ENCODE measurements around the gene TMEM53. TPM values are rescaled to one million over a fixed set of nuclear protein-coding genes. Genes with fewer than 3 reads are reported as not detected.

Gene TMEM53
- total RNA-seq (2021): 6.2 and 7.2 TPM in 2 replicates
- long read RNA-seq, transcript TMEM53-202 (3 exons, 2,310 nt): minor isoform, 6 of 30 reads
- long read RNA-seq, transcript TMEM53-205 (3 exons, 1,472 nt): minor isoform, 7 of 30 reads
- long read RNA-seq, transcript TMEM53-204 (4 exons, 1,579 nt): major isoform, 10 of 30 reads
- long read RNA-seq, partial matches to known transcripts: 3 of 30 reads
- long read RNA-seq, other reads (novel, unspliced or antisense): 1 of 30 reads

DNA sequence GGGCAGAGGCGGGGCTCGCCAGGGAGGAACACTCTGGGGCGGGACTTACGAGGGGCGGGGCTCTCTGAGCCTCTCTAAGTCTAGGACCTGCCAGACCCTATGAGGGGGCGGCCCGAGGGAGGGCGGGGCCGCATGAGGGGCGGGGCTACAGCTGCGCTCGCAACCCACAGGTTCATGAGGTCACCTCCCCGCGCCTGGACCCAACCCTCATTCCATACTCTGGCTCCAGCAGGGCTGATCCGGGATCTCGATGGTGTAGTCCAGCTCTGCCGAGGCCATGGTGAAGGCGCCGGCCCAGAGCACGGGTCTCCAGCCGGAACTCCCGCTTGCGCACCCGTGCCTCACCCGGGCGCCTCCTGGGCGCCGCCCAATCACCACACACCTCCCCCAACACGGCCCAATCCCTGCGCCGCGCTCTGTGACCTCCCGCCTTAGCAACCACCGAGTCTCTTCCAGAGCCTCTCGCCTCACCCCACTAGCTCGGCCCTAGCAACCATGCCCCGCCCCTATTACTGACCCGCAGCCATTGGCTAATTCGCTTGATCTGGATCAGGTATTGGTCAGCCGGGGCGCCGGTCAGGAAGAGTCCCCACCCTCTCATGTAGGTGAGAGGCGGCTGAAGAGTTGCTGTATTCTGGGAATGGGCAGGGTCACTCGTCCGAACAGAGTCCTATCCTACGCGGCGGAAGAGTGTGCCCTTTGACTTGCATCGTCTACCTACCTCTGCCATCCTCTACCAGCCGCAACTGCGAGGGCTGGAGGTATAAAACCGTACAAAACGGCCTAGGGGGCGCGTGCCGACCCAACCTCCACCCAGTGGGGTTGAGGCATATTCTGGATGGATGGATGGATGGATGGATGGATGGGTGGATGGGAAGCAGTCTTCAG, at the start of gene TMEM53, which contains the start of gene ARMH1:
TSS of gene TMEM53 (minus strand) at position 369 of the 888 bp plus-strand sequence. CDS start at position 279, 90 bp downstream.
TSS of gene ARMH1 (plus strand) at position 602 of the 888 bp plus-strand sequence. CDS start 14,984 bp downstream, outside the sequence.
- Mint-ChIP-seq H3K27me3 (ENCODE audit: low read depth) (no peaks in the 10 kb centered on the region), H3K36me3 (ENCODE audit: insufficient read depth in 1 of 3, low read depth in 3 of 3) (peaks cover 0 to 4% (median 4%) of the 10 kb centered on the region in 3 experiments; a peak in 2 of 7 replicates), H3K27ac (peak within 1 kb of the TSS in 2 of 3 experiments; percentile 61 to 93; a peak in 5 of 7 replicates), H3K4me1 (peaks cover 21 to 26% of the 10 kb centered on the region in 2 experiments), H3K4me3 (peak within 1 kb of the TSS; percentile 83 to 86), H3K9me3 (no peaks in the 10 kb centered on the region)
- H3K4me2 ChIP-seq (ENCODE audit: insufficient read depth, insufficient read length, low read length): peak within 1 kb of the TSS; percentile 95
- no peak within 1 kb of the TSS for H4K91ac ChIP-seq (ENCODE audit: insufficient read length, low read depth, low read length)
- no peaks in the 10 kb centered on the region for H3K23me2 ChIP-seq (ENCODE audit: insufficient read length, low read depth, low read length, poor library complexity, severe bottlenecking)
- no peak within 1 kb of the TSS for H2AK5ac ChIP-seq (ENCODE audit: insufficient read length, low read length)
- no peak within 1 kb of the TSS for H2BK15ac ChIP-seq (ENCODE audit: low read depth, low read length)
- H4K5ac ChIP-seq (ENCODE audit: insufficient read length, low read depth, low read length): no peak within 1 kb of the TSS
- no peaks in the 10 kb centered on the region for H3K27me3 ChIP-seq (ENCODE audit: insufficient read depth, low read length)
- peak within 1 kb of the TSS; percentile 65 for H3K9ac ChIP-seq (ENCODE audit: extremely low read depth, insufficient read length, low read length)
- no peaks in the 10 kb centered on the region for H3K79me1 ChIP-seq (ENCODE audit: insufficient read depth, low read depth, low read length, poor library complexity, severe bottlenecking)
- no peaks in the 10 kb centered on the region for H3K79me2 ChIP-seq (ENCODE audit: insufficient read depth, low read length)
- H3K4me1 ChIP-seq (ENCODE audit: insufficient read depth, low read length): peaks cover 7% of the 10 kb centered on the region
- peak within 1 kb of the TSS; percentile 97; the same call in 1 of the 2 replicates for H3K14ac ChIP-seq (ENCODE audit: insufficient read depth, low read length)
- no peaks in the 10 kb centered on the region for H3K9me3 ChIP-seq (ENCODE audit: control insufficient read depth, low read depth, low read length)
- no peak within 1 kb of the TSS for H2BK12ac ChIP-seq (ENCODE audit: insufficient read length, low read depth, low read length)
- H3K4ac ChIP-seq (ENCODE audit: low read depth, low read length): no peak within 1 kb of the TSS
- no peak within 1 kb of the TSS for H4K8ac ChIP-seq (replicated peaks; ENCODE audit: insufficient read length, low read depth, low read length)
- H2BK20ac ChIP-seq (ENCODE audit: low read depth, low read length, poor library complexity, severe bottlenecking): no peak within 1 kb of the TSS
- DNase-seq: peak; percentile 100
- WGBS (ENCODE audit: extremely low coverage, insufficient read length, low lambda C conversion rate): no CpG with 5 or more reads among the region's 56 CpGs
- no peaks in the 10 kb centered on the region for H4K20me1 ChIP-seq (ENCODE audit: control insufficient read depth, insufficient read depth, insufficient read length)
- H2AFZ ChIP-seq (ENCODE audit: low read length): peak within 1 kb of the TSS; percentile 59
- no peak within 1 kb of the TSS for H2BK5ac ChIP-seq (ENCODE audit: insufficient read length, low read length)
- H3T11ph ChIP-seq (ENCODE audit: low read length): no peak within 1 kb of the TSS
- H3K27ac ChIP-seq (ENCODE audit: insufficient read length, low read depth, low read length): no peak within 1 kb of the TSS
- TF ChIP-seq, protein P1, sequence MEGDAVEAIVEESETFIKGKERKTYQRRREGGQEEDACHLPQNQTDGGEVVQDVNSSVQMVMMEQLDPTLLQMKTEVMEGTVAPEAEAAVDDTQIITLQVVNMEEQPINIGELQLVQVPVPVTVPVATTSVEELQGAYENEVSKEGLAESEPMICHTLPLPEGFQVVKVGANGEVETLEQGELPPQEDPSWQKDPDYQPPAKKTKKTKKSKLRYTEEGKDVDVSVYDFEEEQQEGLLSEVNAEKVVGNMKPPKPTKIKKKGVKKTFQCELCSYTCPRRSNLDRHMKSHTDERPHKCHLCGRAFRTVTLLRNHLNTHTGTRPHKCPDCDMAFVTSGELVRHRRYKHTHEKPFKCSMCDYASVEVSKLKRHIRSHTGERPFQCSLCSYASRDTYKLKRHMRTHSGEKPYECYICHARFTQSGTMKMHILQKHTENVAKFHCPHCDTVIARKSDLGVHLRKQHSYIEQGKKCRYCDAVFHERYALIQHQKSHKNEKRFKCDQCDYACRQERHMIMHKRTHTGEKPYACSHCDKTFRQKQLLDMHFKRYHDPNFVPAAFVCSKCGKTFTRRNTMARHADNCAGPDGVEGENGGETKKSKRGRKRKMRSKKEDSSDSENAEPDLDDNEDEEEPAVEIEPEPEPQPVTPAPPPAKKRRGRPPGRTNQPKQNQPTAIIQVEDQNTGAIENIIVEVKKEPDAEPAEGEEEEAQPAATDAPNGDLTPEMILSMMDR (conservative IDR thresholded peaks at IDR 0.05): no peak
- H2BK120ac ChIP-seq (ENCODE audit: low read depth, low read length, poor library complexity, severe bottlenecking): no peak within 1 kb of the TSS
- H3K18ac ChIP-seq (ENCODE audit: insufficient read length, low read depth, low read length): peak within 1 kb of the TSS; percentile 98
- H3K23ac ChIP-seq (ENCODE audit: insufficient read length, low read depth, low read length): no peak within 1 kb of the TSS
- H3K56ac ChIP-seq (ENCODE audit: insufficient read length, low read depth, low read length): no peak within 1 kb of the TSS
